ENCODE results near the gene CCL22. TPM values are rescaled to one million over a fixed set of nuclear protein-coding genes. Genes with fewer than 3 reads are reported as not detected.
"Not testable (repeated sequence)": the region's sequence is repeated elsewhere in the genome, so short reads cannot be mapped to it uniquely, and the experiment has no call there.

CCL22 gene
- total RNA-seq, 1 experiment from 2014 or later = not detected

- DNase-seq (ENCODE audit: low spot score) = no peak
Observed at GRCh38 chr16:57394444-57394843, 35.9 kb downstream of the CCL22 start.

- no peak for DNase-seq (ENCODE audit: low spot score)
Observed at GRCh38 chr16:57395026-57395425, 36.4 kb downstream of the CCL22 start.

- DNase-seq (ENCODE audit: low spot score) = no peak
Observed at GRCh38 chr16:57396786-57397185, 38.2 kb downstream of the CCL22 start.

DNA sequence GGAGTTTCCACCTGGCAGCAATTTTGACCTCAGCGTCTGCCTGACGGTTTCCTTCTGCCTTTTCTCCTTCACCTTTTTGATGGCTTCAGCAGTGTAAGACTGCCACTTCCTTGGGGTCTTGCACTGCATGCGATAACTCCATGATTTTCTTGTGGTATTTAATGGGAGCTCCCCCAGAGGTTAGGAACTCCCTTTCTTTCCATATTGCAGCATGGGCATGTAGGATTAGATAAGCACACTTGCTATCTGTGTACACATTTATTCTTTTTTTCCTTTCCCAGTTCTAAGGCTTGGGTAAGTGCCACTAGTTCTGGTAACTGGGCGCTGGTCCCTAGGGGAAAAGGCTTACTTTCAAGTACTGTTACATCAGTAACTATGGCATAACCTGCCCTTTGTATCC lies 38.9 kb downstream of the CCL22 start:
- DNase-seq (ENCODE audit: low spot score) = not testable (repeated sequence)

DNA sequence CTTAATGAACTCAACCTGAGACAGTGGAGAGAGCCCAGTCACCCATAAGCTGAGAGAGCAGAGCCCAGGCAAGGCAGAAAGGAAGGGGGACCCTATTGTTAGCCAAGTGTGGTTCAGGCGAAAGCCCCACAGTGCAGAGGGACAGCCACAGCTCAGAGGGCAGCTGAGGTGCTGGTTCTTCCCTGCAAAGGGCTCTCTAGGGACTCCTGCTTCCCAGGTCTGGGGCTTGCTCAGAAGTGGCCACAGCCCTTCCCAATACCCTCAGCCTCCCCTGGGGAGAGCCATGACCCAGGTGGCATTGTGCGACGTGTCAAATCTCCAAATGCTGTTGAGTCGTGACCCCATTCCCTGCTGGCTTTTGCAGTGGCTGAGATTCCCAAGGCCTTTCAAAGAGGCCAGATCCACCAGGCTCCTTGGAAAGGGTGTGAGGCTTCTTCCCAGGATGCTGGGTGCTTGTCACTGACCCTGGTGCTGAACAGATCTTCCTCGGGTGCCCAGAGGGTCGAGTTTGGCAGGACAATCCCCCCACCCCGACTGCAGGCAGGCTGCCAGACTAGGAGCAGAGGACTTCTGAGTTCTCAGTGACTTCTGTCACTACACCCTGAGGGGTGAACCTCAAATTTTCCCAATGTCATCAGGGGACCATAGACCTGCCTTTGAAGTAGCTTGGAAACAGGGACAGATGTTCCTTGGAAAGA lies 43.5 kb downstream of the CCL22 start:
- DNase-seq (ENCODE audit: low spot score) = no peak

DNA sequence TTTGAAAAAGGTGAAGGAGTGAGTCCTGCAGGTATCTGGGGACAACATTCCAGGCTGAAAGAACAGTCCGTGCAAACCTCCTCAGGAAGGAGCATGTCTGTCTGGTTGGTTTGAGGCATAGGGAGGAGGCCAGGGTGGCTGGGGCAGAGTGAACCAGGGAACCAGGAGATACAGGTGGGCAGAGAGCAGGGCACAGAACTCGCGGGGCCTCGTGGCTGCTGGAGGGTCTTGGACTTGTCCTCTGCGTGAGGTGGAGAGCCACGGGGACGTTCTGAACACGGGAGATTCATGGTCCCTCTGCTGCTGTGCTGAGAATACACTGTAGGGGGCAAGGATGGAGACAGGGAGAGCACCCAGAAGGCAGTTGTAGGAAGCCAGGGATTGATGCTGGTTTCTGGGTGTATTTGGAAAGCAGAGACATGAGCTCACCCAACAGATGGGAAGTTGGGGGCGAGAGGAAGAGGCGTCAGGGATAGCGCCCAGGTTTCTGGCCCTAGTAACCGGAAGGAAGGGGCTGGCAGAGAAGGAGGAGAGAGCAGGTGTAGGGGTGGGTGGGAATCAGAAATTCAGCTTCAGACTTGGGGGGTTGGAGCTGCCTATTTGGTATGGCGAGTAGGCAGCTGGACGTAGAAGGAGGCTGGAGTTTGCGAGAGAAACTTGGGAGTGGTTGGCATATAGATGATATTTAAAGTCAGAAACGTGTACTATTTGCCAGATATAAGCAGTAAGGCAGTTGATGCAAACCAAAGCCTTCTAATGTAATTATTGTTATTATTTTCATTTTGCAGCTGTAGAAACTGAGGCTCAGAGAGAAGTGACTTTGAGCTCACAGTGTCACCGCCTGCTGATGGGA lies 45.6 kb downstream of the CCL22 start, which contains the start of gene CCL17:
CCL17 (plus strand) TSS at position 803 of the 853 bp plus-strand sequence. CDS start 9,166 bp downstream, outside the sequence.
- DNase-seq (ENCODE audit: low spot score) = no peak

- no peak for DNase-seq (ENCODE audit: low spot score)
Observed at GRCh38 chr16:57405097-57405496, 46.5 kb downstream of the CCL22 start.

DNA sequence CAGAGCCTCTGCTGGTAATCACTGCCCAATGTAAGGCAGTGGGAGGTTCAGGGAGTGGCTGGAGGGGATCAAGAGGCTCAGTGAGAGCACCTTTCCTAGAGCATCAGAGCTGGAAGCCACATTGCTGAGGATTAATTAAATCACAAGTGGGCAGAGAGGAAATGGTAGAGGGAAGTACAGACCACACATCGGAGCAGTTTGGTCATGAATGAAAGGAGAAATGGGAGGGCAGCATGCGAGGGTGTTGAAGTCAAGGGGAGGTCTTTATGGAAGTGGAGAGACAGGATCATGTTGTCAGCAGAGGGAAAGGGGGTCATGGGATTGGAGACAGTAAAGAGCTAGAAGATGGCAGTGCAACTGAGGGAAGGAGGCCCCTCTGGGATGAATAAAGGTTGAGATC lies 48.3 kb downstream of the CCL22 start:
- no peak for DNase-seq (ENCODE audit: low spot score)

GRCh38 chr16:57407521-57408353 lies 49.2 kb downstream of the CCL22 start:
- no peak for DNase-seq (ENCODE audit: low spot score)

DNA sequence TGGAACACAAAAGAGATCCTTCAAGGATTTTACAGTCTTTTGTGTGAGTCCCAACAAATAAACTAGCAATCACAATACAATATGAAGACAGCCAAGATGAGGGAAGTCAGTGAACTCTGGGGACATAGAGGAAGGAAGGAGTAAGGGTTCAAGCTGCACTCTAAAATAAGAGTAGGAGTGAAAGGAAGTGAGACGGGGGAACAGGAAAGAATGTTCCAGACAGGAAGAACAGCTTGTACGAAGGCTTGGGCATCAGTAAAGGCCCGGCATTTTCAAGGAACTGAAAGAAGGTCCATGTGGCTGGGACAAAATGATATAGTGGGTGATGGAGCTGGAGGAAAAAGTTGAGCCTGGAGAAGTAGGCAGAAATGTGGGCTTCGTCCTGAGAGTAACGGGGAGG lies 50.5 kb downstream of the CCL22 start:
- DNase-seq (ENCODE audit: low spot score) = no peak

- no peak for DNase-seq (ENCODE audit: low spot score)
Observed at GRCh38 chr16:57409870-57410587, 51.4 kb downstream of the CCL22 start.

DNA sequence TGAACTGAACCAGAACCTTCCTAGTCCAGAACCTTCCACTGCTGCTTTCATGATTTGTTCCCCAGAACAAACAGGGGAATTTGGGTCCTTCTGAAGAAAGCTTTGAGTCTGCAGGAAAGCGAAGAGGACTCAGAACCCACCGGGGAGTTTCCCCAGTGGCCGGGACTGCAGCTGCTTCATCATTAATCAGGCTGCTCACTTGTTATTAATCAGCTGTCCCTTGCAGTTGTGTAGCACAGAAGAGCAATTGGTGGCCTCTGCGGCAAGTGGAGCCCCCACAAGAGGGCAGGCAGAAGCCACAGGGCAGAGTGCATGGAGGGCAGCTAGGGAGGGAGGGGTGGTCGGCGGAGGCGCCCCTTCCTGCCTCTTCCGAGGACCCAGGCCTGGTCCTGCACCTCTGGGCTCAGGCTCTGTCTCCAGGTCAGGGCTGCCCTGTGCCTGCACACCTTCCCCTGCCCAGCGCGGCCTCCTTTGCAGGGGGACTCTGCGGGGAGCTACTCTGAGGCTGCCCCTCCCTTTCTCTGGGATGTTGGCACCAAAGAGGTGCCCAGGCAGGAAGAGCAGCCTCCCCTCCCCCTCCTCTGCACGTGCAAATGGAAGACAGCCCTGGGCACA lies 52.9 kb downstream of the CCL22 start:
- no peak for DNase-seq (ENCODE audit: low spot score)

DNA sequence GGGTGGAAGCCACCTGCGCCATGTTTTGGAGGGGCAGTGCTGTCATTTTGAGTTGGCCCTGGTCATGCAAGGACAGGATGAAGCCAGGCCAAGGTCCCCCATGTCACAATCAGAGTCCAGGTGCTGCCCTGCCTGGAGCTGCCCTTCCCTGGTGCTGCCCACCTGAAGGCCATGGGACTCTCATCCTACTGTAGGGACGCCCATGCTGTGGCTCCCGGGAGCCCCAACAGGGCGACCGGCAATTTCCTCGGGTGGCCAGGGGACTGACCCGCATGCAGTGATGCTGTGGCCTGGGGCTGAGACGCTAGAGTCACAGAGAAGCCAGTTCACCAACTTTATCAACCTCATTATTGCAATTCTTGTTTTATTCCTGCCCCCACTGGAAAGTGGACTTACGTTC lies 54.0 kb downstream of the CCL22 start:
- no peak for DNase-seq (ENCODE audit: low spot score)

GRCh38 chr16:57413301-57413730 lies 54.7 kb downstream of the CCL22 start:
- DNase-seq (ENCODE audit: low spot score) = no peak

- no peak for DNase-seq (ENCODE audit: low spot score)
Observed at GRCh38 chr16:57413733-57414132, 55.1 kb downstream of the CCL22 start.

Small RNA genes lying within 50 kb of the gene (small RNA-seq; reads per million reads assigned to genes)
- not detected for gene AC108081.1

Other genes starting within 250 kb of the CCL22 start
- gene PSME3IP1, start 172.7 kb upstream of the CCL22 start, total RNA-seq (2014; rRNA removed; shearing (Covaris generic)) = 41.7 and 54.5 TPM in 2 replicates
- 20.7 and 21.3 TPM in 2 replicates for gene RSPRY1, start 172.5 kb upstream of the CCL22 start, total RNA-seq (2014; rRNA removed; shearing (Covaris generic))
- gene ARL2BP, start 113.5 kb upstream of the CCL22 start, total RNA-seq (2014; rRNA removed; shearing (Covaris generic)) = 6.8 and 10.5 TPM in 2 replicates
- gene PLLP, start 74.1 kb upstream of the CCL22 start, total RNA-seq (2014; rRNA removed; shearing (Covaris generic)) = 0.13 and 0.16 TPM in 2 replicates
- gene CX3CL1, start 13.7 kb downstream of the CCL22 start, total RNA-seq (2014; rRNA removed; shearing (Covaris generic)) = 0.23 and 0.57 TPM in 2 replicates
- gene CCL17, start 46.0 kb downstream of the CCL22 start, total RNA-seq (2014; rRNA removed; shearing (Covaris generic)) = not detected in 2 replicates
- gene CIAPIN1, start 88.6 kb downstream of the CCL22 start, total RNA-seq (2014; rRNA removed; shearing (Covaris generic)) = 44.3 and 46.4 TPM in 2 replicates
- 54.1 and 65.4 TPM in 2 replicates for gene COQ9, start 88.7 kb downstream of the CCL22 start, total RNA-seq (2014; rRNA removed; shearing (Covaris generic))
- gene POLR2C, start 103.9 kb downstream of the CCL22 start, total RNA-seq (2014; rRNA removed; shearing (Covaris generic)) = 151 and 174 TPM in 2 replicates
- 118 and 122 TPM in 2 replicates for gene DOK4, start 127.7 kb downstream of the CCL22 start, total RNA-seq (2014; rRNA removed; shearing (Covaris generic))
- 7.6 and 7.7 TPM in 2 replicates for gene CCDC102A, start 177.8 kb downstream of the CCL22 start, total RNA-seq (2014; rRNA removed; shearing (Covaris generic))
- gene ADGRG5, start 183.9 kb downstream of the CCL22 start, total RNA-seq (2014; rRNA removed; shearing (Covaris generic)) = 3.1 and 5.1 TPM in 2 replicates

Data from HT-29 (cell line).